ENCODE results near the gene COL11A2. TPM values are rescaled to one million over a fixed set of nuclear protein-coding genes. Genes with fewer than 3 reads are reported as not detected.

COL11A2 gene
- total and polyA plus RNA-seq, 2 experiments from 2014 or later, result 1.6 to 2.7 TPM

DNA sequence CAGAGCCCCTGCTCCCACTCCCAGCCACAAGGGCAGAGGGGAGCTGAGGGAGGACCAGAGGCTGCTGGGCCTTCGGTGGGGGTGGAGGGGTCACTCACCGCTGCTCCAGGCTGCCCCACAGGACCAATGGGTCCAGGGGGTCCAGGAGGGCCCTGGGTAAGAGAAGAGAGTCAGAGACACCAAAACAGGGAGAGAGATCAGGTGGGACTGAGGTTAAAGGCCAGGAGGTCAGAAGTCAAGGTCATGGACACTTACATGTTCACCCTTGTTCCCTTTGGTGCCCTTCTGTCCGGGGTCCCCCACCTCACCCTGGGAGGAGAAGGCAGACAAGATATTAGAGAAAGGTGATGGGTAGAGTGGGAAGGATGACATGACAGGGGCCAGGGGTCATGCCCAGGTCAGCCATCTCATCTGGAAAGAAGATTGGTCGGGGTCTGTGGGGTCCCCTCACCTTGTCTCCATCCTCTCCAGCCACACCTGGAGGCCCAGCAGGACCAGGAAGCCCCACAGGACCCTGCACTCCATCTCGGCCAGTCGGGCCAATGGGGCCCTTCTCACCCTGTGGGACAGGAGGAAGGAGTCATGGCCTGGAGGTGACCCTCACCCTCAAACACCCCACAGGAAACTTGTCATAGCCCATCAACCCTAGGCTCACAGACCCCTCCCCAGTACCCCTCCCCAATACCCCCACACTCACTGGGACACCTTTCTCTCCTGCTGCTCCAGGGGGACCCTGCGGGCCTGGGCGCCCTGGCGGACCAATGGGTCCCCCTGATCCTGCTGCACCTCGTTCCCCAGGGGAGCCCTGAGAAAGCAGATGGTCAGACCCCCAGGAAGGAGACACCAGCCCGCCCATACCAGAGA is 21.0 kb downstream of the COL11A2 start:
- Histone ChIP-seq H3K4me3 (no peak overlapping the region), H3K27me3 (ENCODE audit: insufficient read depth) (no peaks in the 10 kb centered on the region), H3K79me2 (replicated peaks; ENCODE audit: insufficient read depth) (no peaks in the 10 kb centered on the region), H3K9me2 (ENCODE audit: insufficient read depth) (no peaks in the 10 kb centered on the region), H3F3A (replicated peaks; ENCODE audit: low read depth) (no peaks in the 10 kb centered on the region), H3K36me3 (ENCODE audit: insufficient read depth) (no peaks in the 10 kb centered on the region), H3K27ac (ENCODE audit: low read depth) (no peak overlapping the region), H2AFZ (no peak overlapping the region), H3K4me2 (no peak overlapping the region), H4K20me1 (replicated peaks; ENCODE audit: insufficient read depth) (no peaks in the 10 kb centered on the region), H3K4me1 (ENCODE audit: insufficient read depth) (no peaks in the 10 kb centered on the region; the same call in 1 of the 2 replicates)
- DNase-seq (ENCODE audit: low spot score) (no peak), ATAC-seq (no peak)
- H3K27ac Mint-ChIP-seq, result no peak overlapping the region
- H3K4me3 Mint-ChIP-seq, result no peak overlapping the region; the same call in 2 of the 3 replicates
- no peaks in the 10 kb centered on the region for H3K36me3 Mint-ChIP-seq (ENCODE audit: low read depth)
- peaks cover 13% of the 10 kb centered on the region for H3K27me3 Mint-ChIP-seq (ENCODE audit: insufficient read depth, low read depth, poor library complexity)
- H3K9me3 Mint-ChIP-seq, result no peaks in the 10 kb centered on the region; the same call in 1 of the 3 replicates
- peaks cover 6% of the 10 kb centered on the region; the same call in 2 of the 3 replicates for H3K4me1 Mint-ChIP-seq
- TF ChIP-seq POLR2AphosphoS5 (IDR thresholded peaks at IDR 0.05; ENCODE audit: low read depth) (no peak), JUNB (IDR thresholded peaks at IDR 0.05; ENCODE audit: unreplicated experiment) (no peak), CREB1 (CRISPR knock-in tag; IDR thresholded peaks at IDR 0.05; ENCODE audit: low read depth) (no peak), ZNF114 (CRISPR knock-in tag; IDR thresholded peaks at IDR 0.05) (no peak), STAT1 (IDR thresholded peaks at IDR 0.05; ENCODE audit: unreplicated experiment) (no peak), EZH2phosphoT487 (IDR thresholded peaks at IDR 0.05; ENCODE audit: unreplicated experiment) (no peak), EZH2 (IDR thresholded peaks at IDR 0.05; ENCODE audit: low read depth, unreplicated experiment) (no peak), ZNF331 (CRISPR knock-in tag; IDR thresholded peaks at IDR 0.05; ENCODE audit: low read depth) (no peak), NANOG (IDR thresholded peaks at IDR 0.05; ENCODE audit: borderline replicate concordance) (no peak)
- TF ChIP-seq, protein P1, sequence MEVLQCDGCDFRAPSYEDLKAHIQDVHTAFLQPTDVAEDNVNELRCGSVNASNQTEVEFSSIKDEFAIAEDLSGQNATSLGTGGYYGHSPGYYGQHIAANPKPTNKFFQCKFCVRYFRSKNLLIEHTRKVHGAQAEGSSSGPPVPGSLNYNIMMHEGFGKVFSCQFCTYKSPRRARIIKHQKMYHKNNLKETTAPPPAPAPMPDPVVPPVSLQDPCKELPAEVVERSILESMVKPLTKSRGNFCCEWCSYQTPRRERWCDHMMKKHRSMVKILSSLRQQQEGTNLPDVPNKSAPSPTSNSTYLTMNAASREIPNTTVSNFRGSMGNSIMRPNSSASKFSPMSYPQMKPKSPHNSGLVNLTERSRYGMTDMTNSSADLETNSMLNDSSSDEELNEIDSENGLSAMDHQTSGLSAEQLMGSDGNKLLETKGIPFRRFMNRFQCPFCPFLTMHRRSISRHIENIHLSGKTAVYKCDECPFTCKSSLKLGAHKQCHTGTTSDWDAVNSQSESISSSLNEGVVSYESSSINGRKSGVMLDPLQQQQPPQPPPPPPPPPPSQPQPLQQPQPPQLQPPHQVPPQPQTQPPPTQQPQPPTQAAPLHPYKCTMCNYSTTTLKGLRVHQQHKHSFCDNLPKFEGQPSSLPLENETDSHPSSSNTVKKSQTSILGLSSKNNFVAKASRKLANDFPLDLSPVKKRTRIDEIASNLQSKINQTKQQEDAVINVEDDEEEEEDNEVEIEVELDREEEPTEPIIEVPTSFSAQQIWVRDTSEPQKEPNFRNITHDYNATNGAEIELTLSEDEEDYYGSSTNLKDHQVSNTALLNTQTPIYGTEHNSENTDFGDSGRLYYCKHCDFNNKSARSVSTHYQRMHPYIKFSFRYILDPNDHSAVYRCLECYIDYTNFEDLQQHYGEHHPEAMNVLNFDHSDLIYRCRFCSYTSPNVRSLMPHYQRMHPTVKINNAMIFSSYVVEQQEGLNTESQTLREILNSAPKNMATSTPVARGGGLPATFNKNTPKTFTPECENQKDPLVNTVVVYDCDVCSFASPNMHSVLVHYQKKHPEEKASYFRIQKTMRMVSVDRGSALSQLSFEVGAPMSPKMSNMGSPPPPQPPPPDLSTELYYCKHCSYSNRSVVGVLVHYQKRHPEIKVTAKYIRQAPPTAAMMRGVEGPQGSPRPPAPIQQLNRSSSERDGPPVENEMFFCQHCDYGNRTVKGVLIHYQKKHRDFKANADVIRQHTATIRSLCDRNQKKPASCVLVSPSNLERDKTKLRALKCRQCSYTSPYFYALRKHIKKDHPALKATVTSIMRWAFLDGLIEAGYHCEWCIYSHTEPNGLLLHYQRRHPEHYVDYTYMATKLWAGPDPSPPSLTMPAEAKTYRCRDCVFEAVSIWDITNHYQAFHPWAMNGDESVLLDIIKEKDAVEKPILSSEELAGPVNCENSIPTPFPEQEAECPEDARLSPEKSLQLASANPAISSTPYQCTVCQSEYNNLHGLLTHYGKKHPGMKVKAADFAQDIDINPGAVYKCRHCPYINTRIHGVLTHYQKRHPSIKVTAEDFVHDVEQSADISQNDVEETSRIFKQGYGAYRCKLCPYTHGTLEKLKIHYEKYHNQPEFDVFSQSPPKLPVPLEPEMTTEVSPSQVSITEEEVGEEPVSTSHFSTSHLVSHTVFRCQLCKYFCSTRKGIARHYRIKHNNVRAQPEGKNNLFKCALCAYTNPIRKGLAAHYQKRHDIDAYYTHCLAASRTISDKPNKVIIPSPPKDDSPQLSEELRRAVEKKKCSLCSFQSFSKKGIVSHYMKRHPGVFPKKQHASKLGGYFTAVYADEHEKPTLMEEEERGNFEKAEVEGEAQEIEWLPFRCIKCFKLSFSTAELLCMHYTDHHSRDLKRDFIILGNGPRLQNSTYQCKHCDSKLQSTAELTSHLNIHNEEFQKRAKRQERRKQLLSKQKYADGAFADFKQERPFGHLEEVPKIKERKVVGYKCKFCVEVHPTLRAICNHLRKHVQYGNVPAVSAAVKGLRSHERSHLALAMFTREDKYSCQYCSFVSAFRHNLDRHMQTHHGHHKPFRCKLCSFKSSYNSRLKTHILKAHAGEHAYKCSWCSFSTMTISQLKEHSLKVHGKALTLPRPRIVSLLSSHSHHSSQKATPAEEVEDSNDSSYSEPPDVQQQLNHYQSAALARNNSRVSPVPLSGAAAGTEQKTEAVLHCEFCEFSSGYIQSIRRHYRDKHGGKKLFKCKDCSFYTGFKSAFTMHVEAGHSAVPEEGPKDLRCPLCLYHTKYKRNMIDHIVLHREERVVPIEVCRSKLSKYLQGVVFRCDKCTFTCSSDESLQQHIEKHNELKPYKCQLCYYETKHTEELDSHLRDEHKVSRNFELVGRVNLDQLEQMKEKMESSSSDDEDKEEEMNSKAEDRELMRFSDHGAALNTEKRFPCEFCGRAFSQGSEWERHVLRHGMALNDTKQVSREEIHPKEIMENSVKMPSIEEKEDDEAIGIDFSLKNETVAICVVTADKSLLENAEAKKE (CRISPR knock-in tag; IDR thresholded peaks at IDR 0.05), result no peak
- TF ChIP-seq, protein P2, sequence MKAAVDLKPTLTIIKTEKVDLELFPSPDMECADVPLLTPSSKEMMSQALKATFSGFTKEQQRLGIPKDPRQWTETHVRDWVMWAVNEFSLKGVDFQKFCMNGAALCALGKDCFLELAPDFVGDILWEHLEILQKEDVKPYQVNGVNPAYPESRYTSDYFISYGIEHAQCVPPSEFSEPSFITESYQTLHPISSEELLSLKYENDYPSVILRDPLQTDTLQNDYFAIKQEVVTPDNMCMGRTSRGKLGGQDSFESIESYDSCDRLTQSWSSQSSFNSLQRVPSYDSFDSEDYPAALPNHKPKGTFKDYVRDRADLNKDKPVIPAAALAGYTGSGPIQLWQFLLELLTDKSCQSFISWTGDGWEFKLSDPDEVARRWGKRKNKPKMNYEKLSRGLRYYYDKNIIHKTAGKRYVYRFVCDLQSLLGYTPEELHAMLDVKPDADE (IDR thresholded peaks at IDR 0.05), result no peak
- TF ChIP-seq, protein P3, sequence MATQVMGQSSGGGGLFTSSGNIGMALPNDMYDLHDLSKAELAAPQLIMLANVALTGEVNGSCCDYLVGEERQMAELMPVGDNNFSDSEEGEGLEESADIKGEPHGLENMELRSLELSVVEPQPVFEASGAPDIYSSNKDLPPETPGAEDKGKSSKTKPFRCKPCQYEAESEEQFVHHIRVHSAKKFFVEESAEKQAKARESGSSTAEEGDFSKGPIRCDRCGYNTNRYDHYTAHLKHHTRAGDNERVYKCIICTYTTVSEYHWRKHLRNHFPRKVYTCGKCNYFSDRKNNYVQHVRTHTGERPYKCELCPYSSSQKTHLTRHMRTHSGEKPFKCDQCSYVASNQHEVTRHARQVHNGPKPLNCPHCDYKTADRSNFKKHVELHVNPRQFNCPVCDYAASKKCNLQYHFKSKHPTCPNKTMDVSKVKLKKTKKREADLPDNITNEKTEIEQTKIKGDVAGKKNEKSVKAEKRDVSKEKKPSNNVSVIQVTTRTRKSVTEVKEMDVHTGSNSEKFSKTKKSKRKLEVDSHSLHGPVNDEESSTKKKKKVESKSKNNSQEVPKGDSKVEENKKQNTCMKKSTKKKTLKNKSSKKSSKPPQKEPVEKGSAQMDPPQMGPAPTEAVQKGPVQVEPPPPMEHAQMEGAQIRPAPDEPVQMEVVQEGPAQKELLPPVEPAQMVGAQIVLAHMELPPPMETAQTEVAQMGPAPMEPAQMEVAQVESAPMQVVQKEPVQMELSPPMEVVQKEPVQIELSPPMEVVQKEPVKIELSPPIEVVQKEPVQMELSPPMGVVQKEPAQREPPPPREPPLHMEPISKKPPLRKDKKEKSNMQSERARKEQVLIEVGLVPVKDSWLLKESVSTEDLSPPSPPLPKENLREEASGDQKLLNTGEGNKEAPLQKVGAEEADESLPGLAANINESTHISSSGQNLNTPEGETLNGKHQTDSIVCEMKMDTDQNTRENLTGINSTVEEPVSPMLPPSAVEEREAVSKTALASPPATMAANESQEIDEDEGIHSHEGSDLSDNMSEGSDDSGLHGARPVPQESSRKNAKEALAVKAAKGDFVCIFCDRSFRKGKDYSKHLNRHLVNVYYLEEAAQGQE (IDR thresholded peaks at IDR 0.05; ENCODE audit: unreplicated experiment), result no peak
- TF ChIP-seq, protein P4, sequence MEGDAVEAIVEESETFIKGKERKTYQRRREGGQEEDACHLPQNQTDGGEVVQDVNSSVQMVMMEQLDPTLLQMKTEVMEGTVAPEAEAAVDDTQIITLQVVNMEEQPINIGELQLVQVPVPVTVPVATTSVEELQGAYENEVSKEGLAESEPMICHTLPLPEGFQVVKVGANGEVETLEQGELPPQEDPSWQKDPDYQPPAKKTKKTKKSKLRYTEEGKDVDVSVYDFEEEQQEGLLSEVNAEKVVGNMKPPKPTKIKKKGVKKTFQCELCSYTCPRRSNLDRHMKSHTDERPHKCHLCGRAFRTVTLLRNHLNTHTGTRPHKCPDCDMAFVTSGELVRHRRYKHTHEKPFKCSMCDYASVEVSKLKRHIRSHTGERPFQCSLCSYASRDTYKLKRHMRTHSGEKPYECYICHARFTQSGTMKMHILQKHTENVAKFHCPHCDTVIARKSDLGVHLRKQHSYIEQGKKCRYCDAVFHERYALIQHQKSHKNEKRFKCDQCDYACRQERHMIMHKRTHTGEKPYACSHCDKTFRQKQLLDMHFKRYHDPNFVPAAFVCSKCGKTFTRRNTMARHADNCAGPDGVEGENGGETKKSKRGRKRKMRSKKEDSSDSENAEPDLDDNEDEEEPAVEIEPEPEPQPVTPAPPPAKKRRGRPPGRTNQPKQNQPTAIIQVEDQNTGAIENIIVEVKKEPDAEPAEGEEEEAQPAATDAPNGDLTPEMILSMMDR (conservative IDR thresholded peaks at IDR 0.05; ENCODE audit: low read depth in 2 of 2), result no peak

Data from GM23338 (cell line).